HG03175 (cell line): ENCODE data around the gene GRID2.
"Not testable (repeated sequence)": the region's sequence is repeated elsewhere in the genome, so short reads cannot be mapped to it uniquely, and the experiment has no call there.

ENCODE experiments used
- ATAC-seq: cut with Tn5 transposase; IDR thresholded peaks from one replicate; pipeline ENCODE4 v1.9.1; 2021; ENCODE audit warnings: mild to moderate bottlenecking, moderate library complexity; ENCODE audit not compliant: unreplicated experiment

Gene GRID2

DNA sequence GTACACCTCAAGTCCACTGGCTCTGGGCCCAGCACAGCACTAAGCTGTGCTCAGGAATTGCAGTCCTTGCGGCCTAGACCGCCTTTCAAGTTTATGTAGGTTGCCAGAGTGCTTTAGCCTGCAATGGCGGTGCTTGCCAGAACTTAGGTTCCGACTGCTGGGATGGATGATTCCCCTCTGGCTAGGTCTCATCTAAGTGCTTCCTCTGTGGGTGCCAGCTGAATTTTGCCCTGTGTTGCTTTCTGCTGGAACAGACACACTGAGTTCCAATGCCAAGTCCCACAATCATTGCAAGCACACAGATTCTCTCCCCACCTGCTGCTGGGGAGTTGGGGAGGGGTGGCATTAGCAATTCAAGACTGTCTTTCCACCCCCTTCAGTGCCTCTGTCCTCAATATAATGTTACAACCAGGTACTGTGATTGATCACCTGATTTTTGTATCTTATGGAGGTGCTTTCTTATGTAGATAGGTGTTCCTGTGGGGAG is 129.5 kb downstream of the GRID2 start:
- no peak for ATAC-seq

DNA sequence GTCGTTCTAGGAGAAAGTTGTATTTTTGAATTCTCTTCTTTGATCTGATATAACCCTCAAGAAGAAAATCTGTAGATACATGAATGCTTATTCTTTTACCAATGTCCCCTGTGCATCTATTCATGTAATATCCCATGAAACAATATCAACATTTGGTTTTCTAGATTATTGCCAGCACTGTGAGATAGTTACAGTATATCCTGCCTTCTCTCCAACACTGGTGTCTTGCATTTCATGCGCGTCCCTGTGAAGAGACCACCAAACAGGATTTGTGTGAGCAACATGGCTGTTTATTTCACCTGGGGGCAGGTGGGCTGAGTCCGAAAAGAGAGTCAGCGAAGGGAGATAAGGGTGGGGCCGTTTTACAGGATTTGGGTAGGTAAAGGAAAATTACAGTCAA is 135.0 kb downstream of the GRID2 start:
- ATAC-seq: not testable (repeated sequence)

DNA sequence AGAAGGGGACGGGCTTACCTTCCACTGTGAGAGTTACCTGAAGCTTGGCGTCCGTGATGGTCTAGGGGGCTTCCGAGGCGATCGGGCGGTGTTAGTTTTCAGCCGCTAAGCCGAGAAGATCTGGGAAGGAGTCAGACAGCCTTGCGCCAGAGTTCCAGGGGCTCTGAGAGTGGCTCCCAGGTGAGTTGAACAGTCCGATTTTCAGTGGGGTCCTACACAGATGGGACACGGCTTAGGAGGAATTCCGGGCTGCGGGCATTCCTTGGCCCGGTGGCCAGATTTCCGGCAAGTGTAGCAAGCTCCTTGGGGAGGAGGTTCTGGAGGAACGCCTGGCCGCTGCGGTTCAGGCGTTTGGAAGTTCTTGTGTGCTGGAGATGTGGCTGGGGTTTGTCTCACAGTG is 138.4 kb downstream of the GRID2 start:
- not testable (repeated sequence) for ATAC-seq

DNA sequence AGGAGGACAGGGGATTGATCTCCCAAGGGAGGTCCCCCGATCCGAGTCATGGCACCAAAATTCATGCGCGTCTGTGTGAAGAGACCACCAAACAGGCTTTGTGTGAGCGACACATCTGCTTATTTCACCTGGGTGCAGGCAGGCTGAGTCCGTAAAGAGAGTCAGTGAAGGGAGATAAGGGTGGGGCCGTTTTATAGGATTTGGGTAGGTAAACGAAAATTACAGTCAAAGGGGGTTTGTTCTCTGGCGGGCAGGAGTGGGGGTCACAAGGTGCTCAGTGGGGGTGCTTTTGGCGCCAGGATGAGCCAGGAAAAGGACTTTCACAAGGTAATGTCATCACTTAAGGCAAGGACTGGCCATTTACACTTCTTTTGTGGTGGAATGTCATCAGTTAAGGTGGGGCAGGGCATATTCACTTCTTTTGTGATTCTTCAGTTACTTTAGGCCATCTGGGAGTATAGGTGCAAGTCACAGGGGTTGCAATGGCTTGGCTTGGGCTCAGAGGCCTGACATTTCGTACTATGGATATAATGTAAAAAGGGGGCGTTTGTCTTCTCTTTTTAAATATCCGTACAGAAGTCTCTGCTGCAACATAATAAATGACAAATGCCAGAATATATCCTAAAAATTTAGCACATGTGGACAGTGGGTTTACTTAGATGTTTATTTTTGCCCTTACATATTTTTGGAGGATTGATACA is 140.5 kb downstream of the GRID2 start:
- not testable (repeated sequence) for ATAC-seq

DNA sequence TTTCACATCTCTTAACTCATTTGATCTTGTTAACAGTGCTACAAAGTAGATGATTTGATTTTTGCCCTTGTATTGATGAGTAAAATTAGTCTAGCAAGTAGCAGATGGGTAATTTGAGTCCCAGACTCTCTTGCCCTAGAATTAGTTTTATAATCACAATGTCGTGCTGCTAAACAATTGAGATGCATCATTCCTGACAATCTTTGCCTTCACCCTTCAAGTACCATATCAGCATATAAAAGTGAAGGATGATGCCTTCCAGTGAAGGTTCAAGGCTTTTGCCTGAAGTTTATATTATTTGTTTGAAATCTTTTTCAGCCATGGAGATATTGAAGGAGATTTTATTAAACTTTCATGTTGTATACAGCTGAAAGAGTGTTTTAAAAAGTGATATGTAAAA is 141.4 kb downstream of the GRID2 start:
- ATAC-seq: no peak

DNA sequence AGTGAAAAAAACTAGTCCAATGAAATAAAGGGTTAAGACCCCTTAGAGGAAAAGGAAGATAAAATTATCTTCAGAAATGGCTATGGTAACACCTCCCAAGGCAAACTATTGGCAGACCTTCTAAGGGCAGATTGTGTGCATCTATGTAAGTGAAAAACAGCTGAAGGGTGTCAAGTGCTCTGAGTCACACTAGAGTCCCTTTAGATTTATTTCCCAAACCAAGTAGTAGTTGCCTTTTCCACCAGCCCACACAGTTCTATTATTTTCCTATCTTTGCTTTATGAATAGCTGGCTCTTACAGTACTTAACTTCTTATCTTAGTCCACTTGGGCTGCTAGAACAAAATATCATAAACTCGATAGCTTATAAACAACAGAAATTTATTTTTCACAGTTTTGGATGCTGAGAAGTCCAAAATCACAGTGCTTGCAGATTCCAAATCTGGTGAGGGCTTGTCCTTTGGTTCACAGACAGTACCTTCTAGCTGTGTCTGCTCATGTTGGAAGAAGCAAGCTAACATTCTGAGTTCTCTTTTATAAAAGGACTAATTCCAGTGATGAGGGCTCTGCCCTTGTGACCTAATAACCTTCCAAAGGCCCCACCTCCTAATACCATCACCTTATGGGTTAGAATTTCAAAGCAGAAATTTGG is 143.6 kb downstream of the GRID2 start:
- ATAC-seq: no peak

DNA sequence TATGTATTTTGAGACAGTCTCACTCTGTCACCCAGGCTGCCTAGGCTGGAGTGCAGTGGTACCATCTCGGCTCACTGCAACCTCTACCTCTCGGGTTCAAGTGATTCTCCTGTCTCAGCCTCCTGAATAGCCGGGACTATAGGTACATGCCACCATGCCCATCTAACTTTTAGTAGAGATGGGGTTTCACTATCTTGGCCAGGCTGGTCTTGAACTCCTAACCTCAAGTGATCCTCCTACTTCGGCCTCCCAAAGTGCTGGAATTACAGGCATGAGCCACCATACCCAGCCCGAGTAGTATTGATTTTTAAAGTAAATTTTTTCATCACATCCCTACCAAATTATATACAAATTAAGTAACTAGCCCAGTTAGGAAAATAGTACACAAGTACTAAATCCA is 144.4 kb downstream of the GRID2 start:
- ATAC-seq: not testable (repeated sequence)

DNA sequence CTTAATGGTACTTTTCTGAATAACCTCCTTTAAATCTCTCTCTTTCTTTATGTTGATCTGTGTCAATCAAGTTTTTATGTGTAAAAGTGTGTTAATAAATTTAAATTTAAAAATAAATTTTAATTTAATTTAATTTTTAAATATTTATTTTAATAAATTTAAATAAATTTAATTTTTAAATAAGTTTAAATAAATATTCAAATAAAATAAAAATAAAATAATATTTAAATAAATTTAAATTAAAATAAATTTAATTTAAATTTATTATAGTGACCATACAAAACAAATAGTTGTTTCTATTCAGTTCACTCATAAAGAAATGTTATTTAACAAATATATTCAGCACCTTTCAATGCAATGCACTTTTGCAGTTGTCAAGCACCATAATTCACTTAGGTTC is 146.9 kb downstream of the GRID2 start:
- ATAC-seq: no peak

DNA sequence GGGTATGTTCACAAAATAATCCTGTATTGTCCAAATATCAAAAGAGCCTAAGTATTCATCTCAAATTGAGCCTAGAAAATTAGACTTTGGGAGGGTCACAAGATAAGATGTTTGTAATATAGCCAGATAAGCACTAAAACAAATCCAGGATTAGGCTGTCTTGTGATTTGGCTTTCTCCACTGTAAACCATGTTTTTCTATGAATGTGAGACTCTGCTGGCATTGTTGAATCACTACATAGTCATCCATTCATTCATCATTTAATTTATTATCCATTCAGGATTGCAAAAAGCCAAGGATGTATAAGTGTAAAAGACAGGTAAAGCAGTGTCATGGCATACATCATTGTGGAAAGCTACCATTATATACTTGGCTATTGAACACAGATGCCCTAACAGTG is 148.0 kb downstream of the GRID2 start:
- no peak for ATAC-seq

DNA sequence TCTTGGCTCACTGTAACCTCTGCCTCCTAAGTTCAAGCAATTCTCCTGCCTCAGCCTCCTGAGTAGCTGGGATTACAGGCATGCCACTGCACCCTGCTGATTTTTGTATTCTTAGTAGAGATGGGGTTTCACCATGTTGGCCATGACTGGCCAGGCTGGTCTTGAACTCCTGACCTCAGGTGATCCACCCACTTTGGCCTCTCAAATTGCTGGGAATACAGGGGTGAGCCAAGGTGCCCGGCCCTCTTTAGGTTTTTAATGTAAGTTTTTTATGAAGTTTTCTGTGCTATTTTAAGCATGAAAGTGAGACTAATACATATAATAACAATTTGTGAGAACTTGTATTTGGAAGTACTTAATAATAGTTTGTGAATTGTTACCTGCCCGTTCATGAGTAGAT is 148.6 kb downstream of the GRID2 start:
- not testable (repeated sequence) for ATAC-seq

DNA sequence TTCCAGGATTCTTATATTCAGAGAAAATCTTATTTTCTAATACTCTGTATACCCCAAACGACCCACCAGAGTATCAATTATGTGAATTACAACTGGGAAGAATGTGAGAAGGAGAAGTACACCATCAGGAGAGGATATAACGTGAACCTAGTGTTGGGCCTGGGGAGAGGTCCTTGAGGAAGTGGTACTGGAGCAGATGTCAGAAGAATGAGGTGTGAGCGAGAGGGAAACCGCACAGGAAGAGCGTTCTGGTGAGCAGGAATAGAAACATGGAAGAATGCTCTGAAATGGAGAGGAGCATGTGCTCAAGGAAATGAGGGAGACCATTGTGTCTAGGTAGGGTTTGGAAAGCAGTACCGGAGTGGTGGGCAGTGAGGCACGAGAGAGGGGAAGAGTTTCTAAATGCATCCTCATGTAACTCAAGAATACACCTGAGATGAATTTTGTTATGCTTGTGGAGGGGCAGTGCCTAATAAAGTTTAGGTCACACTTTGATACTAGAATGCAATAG is 151.6 kb downstream of the GRID2 start:
- no peak for ATAC-seq

DNA sequence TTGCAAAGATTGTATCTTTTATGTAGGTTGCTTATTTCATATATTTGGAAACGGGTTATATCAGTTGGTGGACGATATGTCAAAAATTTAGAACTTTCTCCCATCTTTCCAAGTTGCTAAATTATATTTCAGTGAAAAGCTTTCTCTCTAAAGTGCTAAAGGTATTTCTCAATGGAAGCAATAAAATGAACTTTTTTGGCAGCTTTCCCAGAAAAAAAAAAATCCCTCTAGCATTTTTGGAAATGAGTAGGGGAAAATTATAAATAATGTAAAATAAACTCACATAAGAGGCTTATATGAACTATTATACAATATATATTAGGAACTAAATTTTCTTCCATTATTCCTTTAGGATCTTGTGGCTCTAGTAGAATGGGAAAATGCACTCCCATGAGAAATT is 152.2 kb downstream of the GRID2 start:
- ATAC-seq: no peak

DNA sequence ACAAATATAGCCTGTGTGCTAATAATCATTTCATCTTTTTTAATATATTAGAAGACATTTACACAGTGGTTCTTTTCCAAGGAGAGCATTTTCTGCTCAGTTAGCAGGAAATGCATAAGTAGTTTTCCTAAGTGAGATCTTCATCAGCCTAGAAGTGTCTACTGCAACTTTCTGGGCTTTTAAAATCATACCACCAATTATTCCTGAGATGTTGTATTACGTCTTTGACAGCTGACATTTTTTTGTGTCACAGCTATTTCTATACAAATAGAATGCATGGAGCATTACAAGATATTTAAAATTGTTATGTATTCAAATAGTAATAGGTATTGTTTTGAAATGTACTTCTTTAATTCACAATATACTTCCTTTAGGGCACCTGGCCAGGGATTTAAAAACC is 158.0 kb downstream of the GRID2 start:
- ATAC-seq: no peak

DNA sequence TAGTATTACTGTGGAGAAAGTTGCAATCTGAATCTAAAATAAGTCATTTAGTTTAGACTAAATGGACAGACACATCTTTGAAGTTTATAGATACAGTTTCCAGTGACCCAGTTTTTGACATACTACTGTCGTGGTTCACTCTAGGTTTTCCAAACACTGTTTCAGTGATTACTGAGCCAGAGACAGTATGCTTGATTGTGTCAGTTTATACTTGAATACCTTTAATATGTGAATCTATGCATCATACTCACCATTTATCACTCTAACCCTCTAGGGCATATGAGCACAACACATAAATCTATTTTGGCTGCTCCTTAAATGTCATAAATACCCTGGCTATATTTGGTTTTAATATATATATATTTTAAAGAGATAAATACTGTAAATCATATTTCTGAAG is 173.5 kb downstream of the GRID2 start:
- no peak for ATAC-seq

DNA sequence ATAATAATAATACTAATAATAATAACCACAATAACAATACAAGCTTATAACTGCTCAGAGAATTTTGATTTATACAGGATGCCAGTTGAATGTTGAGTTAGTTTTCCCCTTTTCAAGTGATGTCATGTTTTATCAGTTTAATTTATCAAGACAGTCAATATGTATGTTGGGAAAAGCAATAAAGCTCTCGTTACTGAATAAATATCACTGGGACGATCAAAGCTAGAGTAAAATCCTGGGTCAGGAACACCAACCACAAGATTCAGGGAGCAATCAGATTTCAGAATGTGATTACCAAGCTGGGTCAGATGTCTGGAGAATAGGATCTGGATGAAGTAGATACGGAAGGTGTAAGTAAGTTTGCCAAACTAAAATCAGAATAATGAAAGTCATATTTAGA is 179.6 kb downstream of the GRID2 start:
- no peak for ATAC-seq

DNA sequence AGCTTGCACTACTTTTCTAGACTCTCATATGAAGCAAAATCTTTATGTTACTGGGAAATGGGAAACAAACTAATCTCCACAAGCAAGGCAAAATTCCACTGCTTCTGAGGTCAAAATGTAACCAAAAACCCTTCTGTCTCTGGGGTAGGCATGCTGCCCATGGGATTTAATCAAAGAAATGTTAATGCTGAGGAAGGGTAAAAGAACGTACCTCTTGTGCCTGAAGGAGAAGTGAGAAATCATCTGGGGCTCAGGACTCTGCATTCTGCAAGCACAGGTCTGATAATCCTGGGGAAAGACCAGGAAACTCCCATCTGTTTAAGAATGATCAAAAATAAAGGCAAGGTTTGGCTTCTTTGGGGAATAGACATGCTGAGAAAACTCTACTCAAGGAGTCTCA is 184.7 kb downstream of the GRID2 start:
- no peak for ATAC-seq

DNA sequence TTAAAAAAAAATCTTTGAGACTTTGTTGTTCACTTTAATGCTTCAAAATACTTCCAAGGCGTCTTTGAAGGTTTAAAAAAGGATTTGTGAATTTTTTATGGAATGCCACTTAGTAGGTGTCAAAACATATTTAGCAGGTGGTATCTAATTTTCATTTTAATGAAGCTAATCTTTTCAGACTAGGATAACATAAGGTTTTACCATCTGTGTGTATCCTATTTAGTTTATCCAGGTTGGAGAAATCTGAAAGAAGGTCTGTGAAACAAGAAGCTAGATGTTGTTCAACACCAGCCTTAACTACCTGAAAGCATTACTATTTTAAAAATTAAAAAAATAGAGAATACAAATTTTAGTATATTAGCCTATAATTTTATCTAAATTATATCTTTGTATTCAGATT is 193.4 kb downstream of the GRID2 start:
- no peak for ATAC-seq

DNA sequence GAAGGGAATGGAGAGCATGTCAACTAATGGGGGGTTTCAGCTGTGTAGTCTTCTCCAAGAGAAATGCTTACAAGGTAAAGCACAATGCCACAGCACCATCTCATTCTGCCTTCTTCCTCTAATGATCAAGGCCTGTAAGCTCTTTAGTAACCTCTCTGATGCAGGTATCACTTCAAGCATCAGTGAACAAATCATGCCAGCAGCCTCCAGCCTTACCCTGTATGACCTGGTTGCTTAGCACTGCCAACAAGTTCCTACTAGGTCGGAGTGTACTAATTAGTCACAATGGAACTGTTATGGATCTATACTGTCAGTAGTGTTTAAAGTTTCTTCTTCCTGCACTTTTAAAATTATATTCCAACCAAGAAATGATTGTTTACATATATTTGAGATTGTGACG is 197.7 kb downstream of the GRID2 start:
- no peak for ATAC-seq

DNA sequence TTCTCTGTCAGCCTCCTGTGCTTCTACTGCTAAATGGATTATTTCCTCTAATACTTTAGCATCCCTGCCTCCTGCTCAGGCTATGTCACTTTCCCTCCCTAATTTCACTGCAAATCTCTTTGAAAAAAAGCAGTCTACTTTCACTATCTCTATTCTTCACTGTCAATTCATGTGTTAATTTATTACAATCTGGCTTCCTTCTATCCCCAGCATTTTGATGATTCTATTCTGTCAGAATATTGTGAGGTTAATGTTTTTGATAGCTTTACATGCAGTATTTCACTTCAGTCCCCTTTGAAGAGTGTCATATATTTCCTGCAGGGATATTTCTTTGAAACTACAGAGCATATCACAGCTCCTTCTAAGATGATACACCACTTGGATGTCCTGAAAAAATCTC is 203.2 kb downstream of the GRID2 start:
- ATAC-seq: no peak

DNA sequence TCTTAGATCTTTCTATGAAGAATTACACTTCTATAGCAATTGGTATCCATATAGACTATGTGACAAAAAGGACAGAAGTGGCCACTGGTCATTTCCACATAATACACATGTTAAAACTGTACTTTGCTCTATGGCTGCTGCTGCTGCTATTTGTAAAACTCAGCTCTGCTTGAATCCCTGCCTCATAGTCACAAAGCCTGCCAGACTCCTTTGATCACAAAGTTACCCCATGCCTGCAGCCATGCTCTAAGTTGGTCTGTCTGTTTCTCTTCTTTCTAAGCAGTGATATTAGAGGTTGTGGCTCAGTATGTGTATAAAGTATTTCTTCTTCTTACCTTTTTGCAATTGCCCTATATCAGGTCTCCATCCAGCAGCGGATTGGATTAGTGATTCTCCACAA is 210.9 kb downstream of the GRID2 start:
- ATAC-seq: no peak

DNA sequence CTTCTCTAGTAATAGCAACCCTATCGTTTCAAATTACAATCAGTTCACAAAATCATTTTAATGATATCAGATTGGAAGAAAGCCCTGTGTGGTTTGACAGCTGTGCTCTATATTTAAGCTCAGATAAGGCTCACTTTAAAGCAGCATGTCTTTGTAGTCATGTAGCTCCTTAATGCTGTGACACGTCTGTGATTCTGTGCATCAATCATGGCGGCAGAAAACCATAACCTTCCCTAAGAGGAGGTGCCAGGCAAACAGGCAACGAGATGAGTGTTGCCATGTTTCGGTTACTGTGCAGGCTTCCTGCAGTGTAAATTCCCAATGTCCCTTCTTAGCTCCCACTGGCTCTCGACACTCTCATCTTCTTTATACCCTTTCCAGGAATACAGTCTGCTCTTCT is 212.7 kb downstream of the GRID2 start:
- ATAC-seq: no peak

DNA sequence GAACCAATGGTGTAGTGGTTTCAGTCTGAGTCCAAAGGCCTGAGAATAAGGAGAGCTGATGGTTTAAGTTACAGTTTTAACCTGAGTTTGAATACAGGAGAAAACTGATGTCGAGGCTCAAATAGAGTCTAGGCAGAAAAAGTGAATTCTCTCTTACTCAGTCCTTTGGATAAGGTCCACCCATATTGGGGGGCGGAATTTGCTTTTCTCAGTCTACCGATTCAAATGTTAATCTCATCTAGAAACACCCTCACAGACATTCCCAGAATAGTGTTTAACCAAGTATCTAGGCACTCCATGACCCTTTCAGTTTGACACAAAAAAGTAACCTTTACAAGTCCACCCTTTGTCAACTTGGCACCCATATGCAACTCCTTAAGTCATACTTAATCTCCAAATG is 216.0 kb downstream of the GRID2 start:
- no peak for ATAC-seq

DNA sequence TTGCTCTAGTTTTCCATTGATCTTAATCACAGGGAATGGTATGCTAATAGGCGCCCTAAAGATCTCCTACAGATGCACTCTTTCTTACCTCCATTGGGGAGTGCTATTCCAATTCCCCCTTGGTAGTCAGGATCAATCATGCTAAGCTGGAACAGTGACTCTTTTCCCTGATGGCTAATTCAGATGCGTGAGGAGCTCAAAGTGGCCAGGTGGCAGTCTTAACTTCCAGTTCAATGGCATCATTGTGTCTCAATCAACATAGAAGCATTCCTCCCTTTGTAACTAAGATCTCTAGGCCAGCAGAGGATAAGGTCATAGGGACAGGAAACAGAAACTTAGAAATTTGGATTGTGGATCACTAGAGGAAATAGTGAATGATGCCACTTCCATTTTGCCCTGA is 216.8 kb downstream of the GRID2 start:
- no peak for ATAC-seq
